Mucosa of gallbladder (tissue), 1 donor: ENCODE results near the gene FGD4. TPM values are rescaled to one million over a fixed set of nuclear protein-coding genes. Genes with fewer than 3 reads are reported as not detected.

Source experiments
- DNase-seq: peaks from one replicate; pipeline ENCODE4 v3.0.0-alpha.2; 2020; ENCODE audit warnings: low spot score
- total RNA-seq: library from RNA; stranded (reverse); gene quantifications from one replicate; pipeline ENCODE4 v1.2.1, GENCODE V29; 2021
- donor health status: DM: no; HTN: no; CAD: no.

The FGD4 gene
- total RNA-seq, 1 donor from 2014 or later, result 75.6 TPM

GRCh38 chr12:32457251-32458025 is 58.1 kb downstream of the FGD4 start:
- DNase-seq, result no peak

DNA sequence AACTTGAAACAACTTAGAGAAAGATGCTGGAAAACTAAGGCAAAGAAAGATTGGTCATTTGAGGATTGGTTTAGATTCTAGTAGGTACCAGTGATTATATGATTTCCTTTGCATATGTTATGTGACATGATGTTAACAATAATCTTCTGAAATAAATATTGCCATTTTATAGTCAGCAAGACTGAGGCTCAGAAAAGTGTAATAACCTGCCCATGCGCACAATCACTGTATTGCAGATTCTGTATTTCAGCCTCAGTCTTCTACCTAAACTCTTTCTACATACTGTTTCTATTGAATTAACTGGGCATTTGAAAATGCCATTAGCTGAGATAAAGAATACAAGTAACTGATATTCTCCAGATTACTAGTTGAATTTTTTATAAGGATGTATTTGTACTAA is 61.3 kb downstream of the FGD4 start:
- DNase-seq, result no peak

DNA sequence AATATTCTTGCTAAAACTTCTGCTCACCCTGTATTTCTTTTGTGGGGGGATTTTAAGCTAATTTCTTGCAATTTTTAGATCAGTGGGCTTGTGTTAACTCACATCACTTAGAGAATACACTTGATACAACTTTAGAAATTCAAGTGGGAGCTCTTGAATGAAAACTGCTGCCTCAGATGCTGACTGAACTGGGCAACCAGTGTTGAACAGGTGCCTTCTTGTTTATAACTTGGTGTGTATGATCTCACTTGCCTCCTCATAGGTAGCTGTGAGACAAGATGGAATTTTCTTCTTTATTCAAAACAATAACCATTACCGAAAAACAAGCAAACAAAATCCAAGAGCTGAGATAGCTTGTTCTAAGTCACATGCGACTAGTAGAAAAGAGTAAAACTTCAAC is 63.5 kb downstream of the FGD4 start:
- no peak for DNase-seq

GRCh38 chr12:32466187-32466586 is 66.8 kb downstream of the FGD4 start:
- DNase-seq, result no peak

DNA sequence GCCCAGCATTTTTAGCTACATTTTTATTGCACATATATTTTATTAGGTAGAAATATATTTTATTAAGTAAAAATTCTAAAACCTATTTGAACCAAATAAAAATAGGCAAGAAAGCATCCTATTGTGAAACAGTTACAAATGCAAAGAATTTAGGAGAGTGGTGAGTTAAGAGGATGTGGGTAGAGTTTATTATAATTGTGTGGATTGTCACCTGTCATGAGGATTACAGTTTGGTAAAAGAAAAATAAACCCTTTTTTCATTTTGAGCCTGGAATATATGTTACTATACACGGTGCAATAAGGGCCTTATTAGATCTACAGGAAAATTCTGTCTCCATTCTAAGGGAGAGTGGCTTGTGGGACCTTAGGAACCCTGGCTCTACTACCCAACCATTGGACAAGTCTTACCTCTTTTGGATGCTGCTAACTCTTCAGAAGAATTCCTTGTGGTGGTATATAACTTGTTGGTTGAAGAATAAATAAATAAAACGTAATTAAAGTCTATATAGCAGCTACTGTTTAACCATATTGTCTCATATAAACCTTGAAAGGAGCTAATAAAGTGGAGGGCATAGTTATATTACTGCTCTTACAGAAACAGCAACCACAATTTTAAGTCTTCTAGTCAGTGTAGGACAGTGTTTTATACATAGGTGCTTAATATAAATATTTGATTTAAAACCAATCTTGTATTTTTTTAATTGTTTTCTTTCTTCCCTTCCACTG is 67.8 kb downstream of the FGD4 start:
- no peak for DNase-seq

DNA sequence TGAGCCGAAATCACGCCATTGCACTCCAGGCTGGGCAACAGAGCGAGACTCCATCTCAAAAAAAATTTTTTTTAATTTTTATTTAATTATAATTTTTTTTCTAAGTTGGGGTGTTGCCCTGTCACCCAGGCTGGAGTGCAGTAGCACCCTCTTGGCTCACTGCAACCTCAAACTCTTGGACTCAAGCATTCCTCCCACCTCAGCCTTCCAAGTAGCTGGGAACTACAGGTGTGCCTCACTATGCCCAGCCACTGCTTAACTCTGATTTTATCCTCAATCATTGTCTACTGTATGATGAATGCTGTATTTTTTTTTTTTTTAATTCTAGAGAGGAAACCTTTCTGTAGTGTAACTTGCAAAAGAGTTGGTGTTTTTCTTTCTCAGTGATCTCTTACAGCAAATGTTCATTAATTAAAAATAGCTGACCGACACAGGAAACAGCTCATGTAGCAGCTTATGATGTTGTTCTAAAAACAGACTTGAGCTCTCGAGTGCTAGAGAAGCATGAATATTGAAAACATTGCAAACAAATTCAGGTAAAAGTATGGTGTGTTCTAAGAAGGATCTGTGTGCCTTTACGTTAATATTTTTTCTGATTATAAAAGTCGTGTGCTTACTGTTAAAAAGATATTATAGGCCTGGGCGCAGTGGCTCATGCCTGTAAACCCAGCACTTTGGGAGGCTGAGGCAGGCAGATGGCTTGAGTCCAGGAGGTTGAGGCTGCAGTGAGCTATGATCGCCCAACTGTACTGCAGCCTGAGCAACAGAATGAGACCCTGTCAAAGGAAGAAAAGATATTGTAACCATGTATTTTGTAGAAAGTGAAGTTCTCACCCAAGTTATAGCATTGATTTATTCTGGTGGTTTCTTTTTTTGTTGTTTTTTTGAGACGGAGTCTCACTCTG is 68.9 kb downstream of the FGD4 start:
- no peak for DNase-seq

DNA sequence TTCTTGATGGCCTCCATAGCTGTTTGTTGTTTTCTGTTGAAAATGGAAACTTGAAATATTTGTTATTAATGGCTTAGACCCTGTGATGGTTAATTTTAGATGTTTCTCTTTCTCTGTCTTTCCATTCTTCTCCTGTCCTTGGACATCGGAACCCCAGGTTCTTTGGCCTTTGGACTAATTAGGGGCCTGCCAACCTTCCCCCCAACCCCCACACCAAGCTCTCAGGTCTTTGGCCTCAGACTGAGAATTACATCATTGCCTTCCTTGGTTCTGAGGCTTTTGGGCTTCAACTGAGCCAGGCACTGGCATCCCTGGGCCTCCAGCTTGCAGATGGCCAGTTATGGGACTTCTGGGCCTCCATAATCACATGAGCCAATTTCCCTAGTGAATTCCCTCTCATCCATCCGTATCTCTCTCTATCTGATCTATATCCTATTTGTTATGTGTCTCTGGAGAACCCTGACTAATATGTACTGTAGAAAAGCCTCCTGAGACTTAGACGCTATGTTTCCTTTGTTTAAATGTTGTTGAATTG is 71.6 kb downstream of the FGD4 start:
- DNase-seq, result no peak

DNA sequence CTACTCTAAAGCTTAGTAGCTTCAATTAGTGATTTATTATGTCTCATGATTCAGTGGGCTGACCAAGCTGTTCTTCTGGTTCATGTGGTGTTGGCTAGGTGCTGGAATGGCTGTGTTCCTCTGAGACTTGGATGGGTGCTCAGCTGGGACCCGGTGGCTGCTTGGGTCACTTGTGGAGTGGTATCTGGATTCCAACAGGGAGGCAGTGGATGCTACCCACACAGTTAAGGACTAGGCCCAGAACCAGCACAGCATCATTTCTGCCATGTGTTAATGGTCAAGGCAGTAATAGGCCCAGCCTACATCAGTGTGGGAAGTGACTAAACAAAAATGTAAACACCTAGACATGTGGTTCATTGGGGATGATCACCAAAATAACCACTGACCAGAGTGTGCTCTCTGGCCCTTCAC is 72.2 kb downstream of the FGD4 start:
- no peak for DNase-seq

GRCh38 chr12:32475724-32476123 is 76.4 kb downstream of the FGD4 start:
- no peak for DNase-seq

DNA sequence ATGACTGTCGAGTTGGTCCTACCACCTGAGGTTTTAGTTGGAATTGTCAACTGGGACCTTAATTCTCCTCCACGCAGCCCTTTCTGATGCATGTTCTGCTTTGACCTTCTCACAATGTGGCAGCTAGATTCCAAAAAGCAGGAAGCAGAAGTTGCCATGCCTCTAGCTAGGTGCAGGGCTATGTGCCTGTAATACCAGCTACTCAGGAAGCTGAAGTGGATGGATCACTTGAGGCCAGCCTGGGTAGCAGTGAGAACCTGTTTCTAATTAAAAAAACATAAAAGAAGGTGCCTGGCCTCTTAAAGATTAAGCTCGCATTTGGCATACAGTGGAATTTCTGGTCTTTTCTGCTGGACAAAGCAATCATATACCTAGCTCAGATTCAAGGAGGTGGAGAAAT is 77.1 kb downstream of the FGD4 start:
- no peak for DNase-seq

GRCh38 chr12:32477714-32478113 is 78.4 kb downstream of the FGD4 start:
- DNase-seq, result no peak

- DNase-seq, result no peak
Measured at GRCh38 chr12:32478166-32478565, 78.8 kb downstream of the FGD4 start.

DNA sequence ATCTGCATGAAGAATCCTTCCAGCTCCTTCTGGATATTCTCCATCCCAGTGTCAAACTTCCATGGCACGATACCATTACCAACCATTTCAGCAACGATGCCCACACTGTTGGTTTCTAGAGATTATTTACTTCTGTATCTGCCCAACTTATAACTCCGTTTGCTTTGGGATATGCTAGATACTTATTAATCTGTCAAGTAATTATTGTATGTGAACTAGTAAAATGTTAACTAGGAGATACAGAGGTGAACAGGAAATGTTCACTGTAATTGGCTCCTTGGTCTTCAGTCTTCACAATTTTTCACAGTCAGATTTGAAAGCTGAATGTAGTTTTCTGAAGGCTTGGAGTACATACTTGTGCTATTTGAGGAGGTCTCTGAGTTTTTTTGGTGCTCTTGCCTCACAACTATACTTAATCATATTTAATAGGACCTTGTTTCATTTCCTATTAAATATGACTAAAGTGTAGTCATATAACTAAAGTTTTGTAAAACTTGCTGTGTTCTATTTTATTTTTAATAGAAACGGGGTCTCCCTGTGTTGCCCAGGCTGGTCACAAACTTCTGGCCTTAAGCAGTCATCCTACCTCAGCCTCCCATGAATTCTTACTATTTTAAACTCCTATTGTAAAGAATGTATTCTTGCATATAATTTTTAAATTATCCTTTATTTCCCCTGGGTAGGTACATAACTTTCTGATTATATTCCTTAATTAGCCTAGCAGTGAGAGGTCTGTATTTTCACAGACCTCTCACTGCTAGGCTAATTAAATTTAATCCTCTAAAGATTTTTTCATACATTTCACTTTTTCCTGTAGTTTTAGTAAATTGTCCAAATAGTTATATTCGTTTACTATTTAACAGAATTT is 79.7 kb downstream of the FGD4 start:
- DNase-seq, result no peak

GRCh38 chr12:32482226-32482625 is 82.9 kb downstream of the FGD4 start:
- DNase-seq, result no peak

- peak; percentile 18 for DNase-seq
Measured at GRCh38 chr12:32483499-32483898, 84.1 kb downstream of the FGD4 start.

DNA sequence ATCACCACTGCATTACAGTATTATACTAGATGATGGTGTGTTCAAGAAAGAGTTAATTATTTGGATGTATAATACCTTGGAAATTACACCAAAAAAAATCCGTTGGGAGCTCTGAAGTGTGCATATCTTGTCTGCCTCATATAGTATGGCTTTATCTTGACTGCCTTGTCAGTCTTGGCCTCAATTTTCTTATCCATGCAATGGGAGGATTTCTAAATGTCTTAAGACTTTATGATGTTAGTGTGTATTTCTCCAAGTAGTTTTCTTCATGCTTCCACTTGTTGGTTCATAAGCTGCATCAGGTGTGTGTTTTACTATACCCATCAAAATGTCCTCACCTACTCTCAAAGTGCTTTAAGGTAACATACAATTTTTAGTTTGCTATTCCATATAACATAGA is 84.6 kb downstream of the FGD4 start:
- DNase-seq, result no peak

DNA sequence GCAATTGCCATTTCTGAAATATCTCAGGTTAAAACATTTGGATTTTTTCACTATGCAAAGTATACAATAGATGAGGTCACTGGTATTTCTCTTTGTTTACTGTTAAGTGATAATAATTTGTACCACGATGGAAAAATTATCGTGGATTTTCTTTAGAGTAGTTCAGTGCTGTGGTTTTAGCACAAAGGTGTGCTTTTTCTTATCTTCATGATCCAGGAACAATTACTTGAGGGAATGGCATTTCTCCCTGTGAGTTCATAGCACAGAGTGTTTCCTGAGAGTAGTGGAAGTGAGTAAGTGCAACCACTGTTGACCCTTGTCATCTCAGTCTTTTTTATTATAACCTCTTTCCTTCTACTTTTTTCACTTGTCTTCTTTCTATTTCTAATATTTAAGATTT is 86.8 kb downstream of the FGD4 start:
- DNase-seq, result no peak

- no peak for DNase-seq
Measured at GRCh38 chr12:32488132-32488531, 88.8 kb downstream of the FGD4 start.

- no peak for DNase-seq
Measured at GRCh38 chr12:32489070-32489469, 89.7 kb downstream of the FGD4 start.

- no peak for DNase-seq
Measured at GRCh38 chr12:32490801-32491200, 91.4 kb downstream of the FGD4 start.

- no peak for DNase-seq
Measured at GRCh38 chr12:32493282-32493681, 93.9 kb downstream of the FGD4 start.
